Kasumi-1 (cell line): Measurements from ENCODE around the gene TRIM37.
"Not testable (repeated sequence)": the region's sequence is repeated elsewhere in the genome, so short reads cannot be mapped to it uniquely, and the experiment has no call there.

Experiments used
- DNase-seq, 2 experiments: peaks; one replicate each; lab custom pipeline; 2025; lab: John Stamatoyannopoulos, UW

TRIM37 gene

DNA sequence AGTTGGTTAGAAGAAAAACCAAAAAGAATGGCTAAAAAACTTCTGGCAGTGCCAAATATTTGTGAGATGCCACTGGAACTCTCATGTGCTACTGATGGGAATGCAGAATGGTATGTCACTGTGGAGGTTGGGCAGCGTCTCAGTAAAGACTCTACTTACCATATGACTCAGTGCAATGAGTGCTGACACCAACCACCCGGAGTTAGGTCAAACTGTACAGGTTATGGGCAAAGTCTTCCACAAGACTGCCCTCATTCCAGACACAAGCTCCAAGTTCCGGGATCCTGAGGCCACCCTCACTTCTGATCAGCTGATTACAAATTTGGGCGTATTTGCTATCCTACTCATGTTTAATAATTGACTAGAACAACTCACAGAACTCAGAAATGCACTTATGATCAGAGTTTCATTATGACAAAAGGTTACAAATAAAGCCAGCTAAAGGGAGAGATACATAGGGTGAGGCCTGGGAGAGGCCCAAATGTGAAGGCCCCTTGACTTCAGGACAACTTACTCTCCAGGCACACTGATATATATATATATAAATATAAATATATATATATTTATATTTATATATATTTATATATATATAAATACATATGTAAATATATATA is 114.9 kb downstream of the TRIM37 start:
- DNase-seq: no peak

DNA sequence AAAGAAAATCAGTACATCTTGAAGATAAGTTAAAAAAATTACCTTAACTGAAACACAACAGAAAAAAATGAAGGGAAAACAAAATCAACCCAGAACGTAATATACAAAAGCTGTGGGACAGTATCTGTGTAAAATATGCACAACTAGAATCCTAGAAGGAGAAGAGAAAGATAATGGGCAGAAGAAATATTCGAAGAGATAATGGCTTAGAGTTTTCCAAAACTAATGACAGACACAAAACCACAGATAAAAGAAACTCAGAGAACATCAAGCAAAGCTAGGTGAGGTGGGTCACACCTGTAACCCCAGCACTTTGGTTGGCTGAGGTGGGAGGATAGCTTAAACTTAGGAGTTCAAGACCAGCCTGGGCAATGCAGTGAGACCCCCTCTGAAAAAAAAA is 117.1 kb downstream of the TRIM37 start:
- no peak for DNase-seq

DNA sequence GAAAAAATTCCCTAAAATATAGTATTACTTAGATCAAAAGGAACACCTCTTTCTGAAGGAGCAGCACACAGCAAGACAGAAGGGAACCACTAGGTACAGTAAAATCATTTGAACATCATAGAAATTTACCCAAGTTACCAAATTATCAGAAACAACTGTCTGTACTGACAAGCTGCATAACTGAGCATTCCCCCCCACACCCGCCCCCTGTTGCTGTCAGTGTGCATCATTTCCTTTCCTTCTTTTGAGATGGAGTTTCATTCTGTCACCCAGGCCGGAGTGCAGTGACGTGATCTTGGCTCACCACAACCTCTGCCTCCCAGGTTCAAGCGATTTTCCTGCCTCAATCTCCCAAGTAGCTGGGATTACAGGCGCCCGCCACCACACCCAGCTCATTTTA is 120.7 kb downstream of the TRIM37 start:
- DNase-seq: no peak

DNA sequence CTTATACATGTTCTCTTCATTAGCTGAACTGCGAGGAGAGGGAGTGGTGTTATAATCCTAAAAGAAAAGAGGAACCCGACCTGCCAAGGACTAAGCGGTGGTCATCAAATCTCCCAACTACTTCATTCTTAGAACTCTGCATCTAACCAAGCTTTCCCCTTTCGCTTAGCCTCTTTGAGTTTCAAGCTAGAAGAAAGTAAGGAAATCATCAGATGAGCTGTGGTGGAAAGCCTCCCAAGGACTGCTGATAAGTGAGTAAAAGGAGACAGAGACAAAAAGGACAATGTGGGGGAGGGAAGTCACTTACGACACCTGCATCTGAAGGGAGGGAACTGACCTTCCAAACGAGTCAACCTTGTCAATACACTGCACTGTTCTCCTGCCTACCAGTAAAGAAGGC is 121.3 kb downstream of the TRIM37 start:
- DNase-seq: no peak

DNA sequence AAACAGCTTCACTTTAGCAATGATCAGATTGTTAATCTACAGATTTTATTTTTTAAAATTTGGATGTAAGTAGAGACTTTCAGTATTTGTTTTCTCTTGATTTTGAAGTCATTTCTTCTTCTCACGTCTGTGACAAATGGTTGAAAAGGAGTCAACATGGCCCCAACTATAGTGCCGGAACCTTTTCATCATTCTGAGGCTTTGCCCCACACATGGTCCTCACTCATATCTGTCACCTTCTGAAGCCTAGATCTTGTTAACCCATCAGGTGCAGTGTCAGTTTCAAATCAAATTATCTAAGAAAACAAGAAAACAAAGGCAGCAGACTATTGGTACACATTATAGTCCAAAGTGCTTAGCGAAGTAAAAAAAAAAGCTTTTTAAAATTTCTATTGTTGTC is 124.1 kb downstream of the TRIM37 start:
- DNase-seq: no peak

DNA sequence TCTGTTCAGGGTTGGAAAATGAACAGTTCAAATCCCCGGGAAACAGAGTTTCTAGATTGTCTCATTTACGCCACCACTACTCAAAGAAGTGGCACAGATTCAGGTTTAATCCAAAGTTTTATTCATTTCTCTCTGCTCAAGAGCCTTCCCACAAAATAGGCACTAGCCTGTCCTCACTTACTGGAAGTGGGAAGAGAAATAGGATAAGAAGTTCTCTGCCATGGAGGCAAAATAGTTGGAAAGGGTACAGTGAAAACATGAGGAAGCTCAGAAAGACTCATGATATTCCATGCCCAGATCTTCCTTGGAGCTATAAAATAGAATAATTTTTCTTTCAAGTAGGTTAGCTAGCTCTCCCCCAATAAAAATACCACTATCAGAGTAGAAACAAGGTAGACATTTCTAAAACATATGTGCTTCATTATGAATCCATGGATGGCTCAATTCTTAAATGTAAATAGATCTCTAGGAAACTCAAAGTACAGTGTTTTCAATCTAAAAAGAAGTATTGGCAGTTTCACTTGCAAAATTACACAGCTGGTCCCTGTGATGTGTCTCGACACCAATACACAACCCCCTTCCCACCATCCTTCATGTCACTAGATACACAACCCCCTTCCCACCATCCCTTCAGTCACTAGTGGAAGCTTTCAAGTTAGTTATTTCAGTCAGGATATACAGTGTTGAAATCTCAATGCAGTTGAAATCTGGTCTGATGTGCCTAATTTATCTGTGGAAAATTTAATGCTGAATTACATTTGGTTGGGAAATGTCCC is 125.8 kb downstream of the TRIM37 start:
- DNase-seq: no peak

DNA sequence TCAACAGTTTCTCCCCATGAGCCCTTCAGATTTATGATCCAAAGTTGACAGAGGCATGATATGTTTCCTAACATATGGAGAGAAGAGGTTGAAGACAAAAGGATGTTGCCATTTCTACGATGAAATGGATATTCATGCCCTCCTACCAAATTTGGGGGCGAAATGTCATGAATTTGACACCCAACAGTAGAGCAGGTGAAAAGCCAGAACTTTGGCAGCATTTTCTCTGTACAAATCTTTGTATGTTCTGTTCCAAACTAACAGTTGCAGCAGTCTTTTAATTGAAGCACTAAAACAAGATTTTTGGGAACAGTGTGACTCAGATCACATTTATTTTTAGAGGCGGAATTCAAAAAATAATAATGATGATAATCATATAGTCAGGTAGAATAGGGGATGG is 130.1 kb downstream of the TRIM37 start:
- no peak for DNase-seq

DNA sequence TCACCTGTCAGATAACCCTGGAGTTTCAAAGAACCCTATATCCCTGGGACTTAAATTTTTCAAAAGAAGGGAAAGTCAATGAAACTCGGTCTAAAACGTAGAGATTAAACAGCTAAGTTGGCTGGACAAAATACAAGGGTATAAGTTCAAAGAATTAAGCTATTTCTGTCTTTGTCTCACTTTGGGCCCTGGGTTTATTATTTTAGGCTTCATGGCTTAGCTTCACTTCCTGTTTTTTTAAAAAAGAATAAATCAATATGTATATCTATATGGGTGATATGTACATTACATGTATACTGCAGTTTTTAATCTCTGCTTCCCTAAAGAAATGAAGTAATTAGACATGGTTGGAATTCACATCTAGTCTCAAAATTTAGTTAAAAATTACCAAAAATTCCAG is 132.3 kb downstream of the TRIM37 start:
- DNase-seq: no peak

DNA sequence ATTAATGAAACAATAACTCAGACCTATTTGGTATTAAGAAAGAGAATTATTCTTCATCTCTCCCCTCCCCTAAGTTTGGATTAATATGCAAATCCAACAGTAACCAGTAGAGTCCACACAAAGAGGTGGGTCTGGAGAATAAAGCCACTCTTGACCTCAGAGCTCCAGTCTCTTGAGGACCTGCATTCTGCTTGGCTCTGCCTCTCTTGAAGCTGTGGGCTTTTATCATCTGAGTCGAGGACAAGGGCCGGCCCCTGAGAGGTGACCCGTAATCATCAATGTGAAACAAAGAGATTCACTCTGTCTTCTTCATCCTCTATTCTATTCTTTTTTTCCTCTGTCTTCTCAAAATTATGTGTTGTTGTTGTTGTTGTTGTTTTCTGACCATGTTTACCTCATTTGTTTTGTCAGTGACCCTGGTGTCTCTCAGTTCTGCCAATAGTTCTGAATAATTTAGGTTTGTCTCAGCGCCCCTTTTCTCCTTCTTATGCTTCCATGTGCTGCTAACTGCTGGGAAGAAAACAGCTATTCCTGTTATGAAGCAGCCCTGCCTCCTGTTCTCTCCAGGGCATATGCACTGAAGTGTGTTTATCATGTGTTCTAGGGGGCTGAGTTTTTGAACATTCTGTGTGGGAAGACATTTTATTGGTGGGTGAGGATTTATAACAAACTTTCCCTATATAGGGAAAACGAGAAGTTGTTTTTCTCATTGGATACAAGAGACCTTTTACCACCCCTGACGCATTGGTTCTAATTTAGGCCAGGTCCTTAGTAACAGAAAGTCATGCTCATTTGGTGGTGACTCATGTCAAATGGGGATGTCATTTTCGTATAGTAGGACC is 135.8 kb downstream of the TRIM37 start:
- no peak for DNase-seq

DNA sequence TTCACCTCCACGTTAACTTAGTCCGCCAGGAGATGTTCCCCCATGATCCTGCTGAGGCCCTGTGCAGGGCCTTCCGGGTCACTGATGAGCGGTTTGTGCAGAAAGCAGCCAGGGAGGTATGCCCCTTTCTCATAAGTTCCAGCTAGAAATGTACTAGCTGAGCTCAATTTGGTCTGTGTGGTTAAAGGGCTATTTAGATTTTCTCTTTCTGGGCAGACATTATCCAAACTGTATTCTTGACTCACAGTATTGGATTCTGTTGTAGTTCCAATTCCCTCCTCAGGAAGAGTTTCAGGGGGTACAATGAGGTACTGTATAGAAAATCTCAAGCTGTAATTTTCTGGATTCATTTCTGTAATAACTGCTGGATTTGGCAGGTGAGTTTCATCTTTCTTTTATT is 137.1 kb downstream of the TRIM37 start:
- no peak for DNase-seq

DNA sequence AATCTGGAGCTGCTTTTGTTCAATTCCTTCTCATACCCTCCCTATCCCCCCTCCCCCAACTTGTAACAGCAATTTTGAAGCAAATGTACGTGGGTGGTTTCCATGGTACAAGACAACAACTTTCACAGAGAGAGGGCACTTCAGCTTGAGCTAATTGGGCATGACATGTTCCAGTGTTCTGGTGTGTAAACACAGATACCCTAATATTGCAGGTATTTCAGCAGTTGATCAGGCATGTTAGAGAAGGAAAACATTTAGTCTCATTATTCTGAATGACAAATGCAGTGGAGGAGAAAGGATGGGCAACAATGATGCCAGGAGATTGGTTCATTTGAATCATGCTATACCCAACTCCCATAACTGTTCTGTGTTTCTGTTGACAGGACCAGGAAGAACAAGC is 137.5 kb downstream of the TRIM37 start:
- DNase-seq: no peak

DNA sequence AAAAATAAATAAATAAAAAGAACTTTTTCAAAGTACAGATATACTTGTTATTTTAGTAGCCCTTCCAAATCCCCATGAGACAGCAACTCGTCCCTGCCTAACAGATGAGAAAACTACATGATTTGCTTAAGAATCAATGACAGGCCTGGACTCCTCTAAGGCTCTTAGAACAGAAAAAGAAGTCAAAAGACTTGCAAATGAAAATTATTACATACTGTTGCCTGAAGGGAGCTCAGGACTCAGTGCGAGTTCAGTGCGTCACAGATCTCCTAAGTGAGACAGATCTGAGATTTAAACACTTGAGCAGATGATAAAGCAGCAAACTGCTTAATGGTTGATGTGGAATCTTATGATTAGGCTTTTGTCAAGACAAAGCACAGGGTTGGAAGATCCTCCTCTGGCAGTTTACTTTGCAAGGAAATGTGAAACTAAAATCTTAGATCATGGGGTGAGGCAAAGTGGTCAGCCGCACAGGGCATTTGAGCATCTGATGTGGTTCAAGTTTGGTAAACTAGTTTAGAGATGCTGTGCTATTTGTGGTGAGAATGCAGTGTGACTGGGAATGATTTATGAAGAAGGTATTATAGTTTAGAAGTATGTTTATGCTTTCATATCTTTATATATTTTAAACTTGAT is 138.1 kb downstream of the TRIM37 start:
- DNase-seq: no peak

DNA sequence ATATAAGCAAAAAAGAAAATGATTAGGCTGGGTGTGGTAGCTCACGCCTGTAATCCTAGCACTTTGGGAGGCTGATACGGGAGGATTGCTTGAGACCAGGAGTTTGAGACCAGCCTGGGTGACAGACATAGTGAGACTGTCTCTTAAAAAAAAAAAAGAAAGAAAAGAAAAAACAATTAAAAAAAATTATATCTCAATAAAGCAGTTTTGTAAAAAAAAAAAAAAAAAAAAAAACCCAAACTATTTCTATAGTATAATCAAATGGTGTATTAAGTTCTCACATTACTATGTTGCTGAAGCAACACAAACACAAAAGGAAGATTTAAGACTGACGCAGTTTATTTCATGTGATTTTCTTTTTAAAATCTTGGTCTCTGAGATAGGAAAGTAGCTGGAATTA is 140.5 kb downstream of the TRIM37 start:
- DNase-seq: no peak

DNA sequence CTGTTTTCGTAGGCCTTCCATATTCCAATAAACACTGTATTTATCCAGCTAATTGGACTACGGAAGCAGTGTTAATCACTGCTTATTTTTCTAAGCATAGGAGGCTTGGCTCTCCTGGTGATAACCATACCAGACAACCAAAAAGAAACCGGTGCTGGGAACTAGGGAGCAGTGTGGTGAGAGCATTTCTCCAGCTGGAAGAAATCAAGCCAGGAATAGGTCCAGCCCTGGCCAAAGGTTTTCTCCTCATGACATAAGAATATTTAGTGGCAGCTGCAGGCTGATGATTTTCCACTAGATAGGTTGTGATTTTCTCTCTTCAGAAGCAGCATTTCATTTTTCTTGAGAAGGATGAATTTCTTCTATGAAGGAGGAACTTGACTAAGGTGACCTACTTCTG is 141.5 kb downstream of the TRIM37 start:
- no peak for DNase-seq

DNA sequence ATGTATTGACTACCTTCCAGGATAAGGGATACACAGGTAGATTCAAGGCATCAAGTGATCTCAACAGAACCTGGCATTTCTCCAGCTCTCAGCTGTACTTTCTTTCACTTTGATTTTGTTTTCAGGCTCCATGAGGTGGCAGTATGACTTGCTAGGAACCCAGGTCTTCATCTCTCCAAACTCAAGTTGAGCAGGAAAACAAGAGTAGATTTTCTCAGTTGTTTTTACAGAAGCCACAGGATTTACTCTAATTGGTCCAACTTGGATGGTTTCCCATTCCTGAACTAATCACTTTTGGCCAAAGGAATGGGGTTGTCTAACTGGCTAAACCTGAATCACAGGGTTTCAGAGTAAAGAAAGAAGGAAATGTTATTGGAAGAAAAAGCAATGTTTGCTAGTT is 146.6 kb downstream of the TRIM37 start:
- peak; percentile 50 to 54 for DNase-seq

DNA sequence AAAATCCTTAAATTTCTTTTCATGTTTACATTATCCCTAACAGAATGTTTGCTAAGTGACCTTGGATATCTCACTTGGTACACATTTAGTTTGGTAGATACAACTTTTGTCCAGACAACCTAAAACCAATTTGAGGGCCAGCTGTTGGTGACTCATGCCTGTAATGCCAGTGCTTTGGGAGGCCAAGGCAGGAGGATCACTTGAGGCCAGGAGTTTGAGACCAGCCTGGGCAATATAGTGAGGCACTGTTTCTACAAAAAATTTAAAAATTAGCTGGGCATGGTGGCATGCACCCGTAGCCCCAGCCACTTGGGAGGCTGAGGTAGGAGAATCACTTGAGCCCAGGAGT is 149.0 kb downstream of the TRIM37 start:
- DNase-seq: not testable (repeated sequence)

DNA sequence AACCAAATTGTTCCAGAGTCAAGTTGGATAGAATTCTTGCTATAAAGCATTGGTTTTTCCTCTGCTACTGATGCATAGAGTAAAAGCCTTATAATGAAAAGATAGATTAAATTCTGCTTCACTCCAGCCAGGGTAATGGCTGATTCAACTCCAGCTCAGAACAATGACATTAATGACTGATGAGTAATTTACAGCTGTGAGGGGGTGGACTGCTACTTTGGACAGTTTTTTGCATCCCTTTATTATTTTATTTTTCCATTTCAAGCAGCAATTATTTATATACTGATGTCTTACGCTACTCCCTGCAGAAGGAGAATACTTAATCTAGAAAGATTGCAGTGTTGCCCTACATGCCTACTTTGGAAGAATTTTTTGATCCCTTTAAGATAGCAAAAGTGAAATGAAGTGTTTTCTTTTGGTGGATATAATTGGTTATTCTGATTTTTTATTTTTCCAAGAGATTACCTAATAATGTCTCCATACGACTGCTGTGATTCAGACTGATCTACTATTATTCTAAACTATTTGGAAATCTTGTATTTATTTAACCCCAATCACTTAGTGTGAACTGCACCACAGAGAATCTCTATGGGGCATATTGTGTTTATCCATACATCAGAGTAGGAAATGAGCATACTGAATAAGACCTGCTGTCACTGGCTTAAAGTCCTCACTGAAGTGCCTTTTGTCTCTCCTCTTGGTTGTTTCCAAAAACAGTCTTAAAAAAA is 149.5 kb downstream of the TRIM37 start:
- no peak for DNase-seq

DNA sequence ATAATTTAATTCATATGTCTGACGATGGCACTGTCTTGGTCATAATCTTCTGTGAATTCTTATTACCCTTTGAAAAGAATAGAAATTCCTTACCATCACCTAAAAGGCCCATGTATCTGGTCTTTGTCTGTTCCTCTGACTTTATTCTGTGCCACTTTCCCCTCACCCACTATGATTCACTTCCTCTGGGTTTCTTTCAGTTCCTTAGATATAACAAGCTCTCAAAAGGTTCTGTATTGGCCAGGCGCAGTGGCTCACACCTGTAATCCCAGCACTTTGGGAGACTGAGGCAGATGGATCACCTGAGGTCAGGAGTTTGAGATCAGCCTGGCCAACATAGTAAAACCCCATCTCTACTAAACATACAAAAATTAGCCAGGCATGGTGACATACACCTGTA is 152.3 kb downstream of the TRIM37 start:
- not testable (repeated sequence) for DNase-seq

DNA sequence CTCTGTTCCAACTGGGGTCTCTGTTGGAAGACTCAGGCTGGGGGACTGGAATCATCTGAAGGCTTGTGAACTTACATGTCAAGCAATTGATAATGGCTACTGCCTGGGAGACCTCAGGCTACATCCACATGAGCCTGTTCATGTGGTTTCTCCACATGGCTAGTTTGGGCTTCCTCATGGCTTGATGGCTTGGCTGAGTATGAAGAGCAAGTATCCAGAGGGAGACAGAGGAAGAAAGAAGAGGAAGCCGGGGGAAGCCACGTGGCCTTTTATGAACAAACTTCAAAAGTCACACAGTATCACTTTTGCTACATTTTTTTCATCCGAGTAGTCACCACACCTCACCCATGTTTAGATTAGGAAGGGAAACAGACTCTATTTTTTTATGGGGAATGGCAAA is 158.9 kb downstream of the TRIM37 start:
- no peak for DNase-seq

DNA sequence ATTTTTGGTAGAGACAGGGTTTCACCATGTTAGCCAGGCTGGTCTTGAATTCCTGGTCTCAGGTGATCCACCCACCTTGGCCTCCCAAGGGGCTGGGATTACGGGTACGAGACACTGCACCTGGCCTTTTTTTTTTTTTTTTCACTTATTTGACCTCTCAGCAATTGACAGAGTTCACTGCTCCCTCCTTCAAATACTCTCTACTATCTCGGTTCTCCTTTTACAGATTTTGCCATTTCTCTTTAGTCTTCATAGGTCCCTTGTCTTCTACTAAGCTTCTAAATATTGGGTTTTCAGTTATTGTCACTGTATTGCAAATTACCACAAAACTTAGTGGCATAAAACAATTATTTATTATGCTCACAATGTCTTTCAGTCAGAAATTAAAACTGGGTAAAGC is 159.3 kb downstream of the TRIM37 start:
- no peak for DNase-seq

DNA sequence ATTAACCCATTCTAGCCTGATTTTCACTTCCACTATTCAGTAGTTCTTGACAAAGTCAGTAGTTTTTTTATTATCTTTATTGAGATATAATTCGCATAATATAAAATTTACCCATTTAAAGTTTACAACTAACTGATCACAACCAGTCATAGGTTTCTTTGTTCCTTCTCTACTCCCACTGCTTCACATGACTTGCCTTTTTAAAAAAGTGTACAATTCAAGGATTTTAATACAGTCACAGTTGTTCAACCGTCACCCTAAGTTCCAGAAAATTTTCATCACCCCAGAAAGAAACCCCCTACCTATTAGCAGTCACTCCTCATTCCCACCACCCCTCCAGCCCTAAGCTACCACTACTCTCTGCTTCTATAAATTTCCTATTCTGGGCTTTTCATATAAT is 162.5 kb downstream of the TRIM37 start:
- DNase-seq: no peak

DNA sequence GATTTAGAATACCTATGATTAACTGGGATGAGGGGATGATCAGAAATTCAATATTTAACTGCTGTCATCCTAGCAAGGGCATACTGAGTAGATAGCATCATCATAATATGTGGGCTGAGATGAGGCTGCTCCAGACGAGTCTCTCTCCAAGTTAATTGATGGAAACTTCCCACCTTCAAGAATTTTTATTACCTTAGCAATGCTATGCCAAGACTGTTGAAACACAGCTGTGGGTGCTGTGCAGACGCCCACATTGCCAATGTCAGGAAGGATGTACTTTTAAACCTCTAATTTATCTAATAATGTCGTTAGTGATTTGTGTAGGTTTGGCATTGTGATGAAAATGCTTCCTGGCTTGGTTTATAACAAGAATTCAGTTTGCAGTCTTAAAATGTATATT is 170.4 kb downstream of the TRIM37 start:
- DNase-seq: no peak
